Peyer's patch (tissue), 4 donors: Measurements from ENCODE around the gene HHAT. TPM values are rescaled to one million over a fixed set of nuclear protein-coding genes. Genes with fewer than 3 reads are reported as not detected.

Experiments used
- DNase-seq, 3 donors: peaks; one replicate each; pipeline ENCODE4 v3.0.0-alpha.2; 2017 to 2019
- H3K27ac ChIP-seq, 4 donors: fragments of 200-600 bp; sonication (generic); one replicate each; pipeline ENCODE4 v1.5.1; 2016 to 2019
- H3K27me3 ChIP-seq, 2 donors: fragments of 200-600 bp; sonication (generic); one replicate each; pipeline ENCODE4 v1.5.1; 2019
- H3K36me3 ChIP-seq, 3 donors: fragments of 200-600 bp; sonication (generic); one replicate each; pipeline ENCODE4 v1.5.1; 2016 to 2019
- H3K4me1 ChIP-seq, 4 donors: fragments of 200-600 bp; sonication (generic); one replicate each; pipeline ENCODE4 v1.5.1; 2016 to 2019
- H3K4me3 ChIP-seq, 4 donors: fragments of 200-600 bp; sonication (generic); 1 replicate in 3 of 4; 2 replicates in 1 of 4; pipeline ENCODE4 v1.5.1; 2016 to 2019; ENCODE audit warnings: mild to moderate bottlenecking in 1 of 4
- H3K9me3 ChIP-seq, 4 donors: fragments of 200-600 bp; sonication (generic); one replicate each; pipeline ENCODE4 v1.5.1; 2016 to 2019; ENCODE audit warnings: mild to moderate bottlenecking in 1 of 4
- CTCF ChIP-seq, 6 experiments: fragments of 450-650 bp in 4 of 6; fragments of 200-600 bp in 2 of 6; sonication (generic) in 1 of 6; IDR thresholded peaks; one replicate each; pipeline ENCODE4 v1.5.1; 2017 to 2019; ENCODE audit warnings: antibody characterized with exemption in 6 of 6, mild to moderate bottlenecking in 3 of 6, moderate library complexity in 1 of 6
- POLR2A ChIP-seq, 2 donors: fragments of 450-650 bp; IDR thresholded peaks; one replicate each; pipeline ENCODE4 v1.5.1; 2017; ENCODE audit warnings: antibody characterized with exemption in 2 of 2, mild to moderate bottlenecking in 2 of 2, moderate library complexity in 2 of 2
- total RNA-seq, 4 donors: library from RNA; depleted of rRNA; stranded (reverse); fragments of >200 nt; gene quantifications; one replicate each; pipeline ENCODE4 v1.1.0, GENCODE V29; 2016

Gene HHAT
- total RNA-seq, 4 donors from 2014 or later = 2.3 to 16.9 (median 7.3) TPM

- no peaks in the 10 kb centered on the region for H3K36me3 ChIP-seq
- H3K27ac ChIP-seq = no peak overlapping the region
- no peaks in the 10 kb centered on the region for H3K9me3 ChIP-seq
- TF ChIP-seq POLR2A (IDR thresholded peaks at IDR 0.05) = no peak
- TF ChIP-seq CTCF (IDR thresholded peaks at IDR 0.05) = no peak
- H3K4me1 ChIP-seq = no peaks in the 10 kb centered on the region
- no peak for DNase-seq
- no peak overlapping the region for H3K4me3 ChIP-seq
- no peaks in the 10 kb centered on the region for H3K27me3 ChIP-seq
Observed at GRCh38 chr1:210372491-210372890, 43.8 kb downstream of the HHAT start.

GRCh38 chr1:210372931-210373627, 44.4 kb downstream of the HHAT start:
- H3K36me3 ChIP-seq = no peaks in the 10 kb centered on the region
- no peak overlapping the region for H3K27ac ChIP-seq

GRCh38 chr1:210373628-210373877, 44.9 kb downstream of the HHAT start:
- Histone ChIP-seq H3K9me3 (no peaks in the 10 kb centered on the region), H3K36me3 (no peaks in the 10 kb centered on the region), H3K4me1 (no peaks in the 10 kb centered on the region), H3K27me3 (no peaks in the 10 kb centered on the region), H3K27ac (no peak overlapping the region), H3K4me3 (no peak overlapping the region)
- DNase-seq = no peak
- TF ChIP-seq POLR2A (IDR thresholded peaks at IDR 0.05) = no peak
- TF ChIP-seq CTCF (IDR thresholded peaks at IDR 0.05) = no peak

More at GRCh38 chr1:210372931-210373627, 44.4 kb downstream of the HHAT start:
- DNase-seq = no peak
- Histone ChIP-seq H3K4me3 (no peak overlapping the region), H3K9me3 (no peaks in the 10 kb centered on the region), H3K27me3 (no peaks in the 10 kb centered on the region), H3K4me1 (no peaks in the 10 kb centered on the region)
- no peak for TF ChIP-seq CTCF (IDR thresholded peaks at IDR 0.05)

- peak overlapping the region in 2 of 4 donors; percentile 43 to 55 for H3K27ac ChIP-seq
Observed at GRCh38 chr1:210373878-210374599, 45.3 kb downstream of the HHAT start.

GRCh38 chr1:210374600-210374953, 45.9 kb downstream of the HHAT start:
- TF ChIP-seq POLR2A (IDR thresholded peaks at IDR 0.05) = no peak
- TF ChIP-seq CTCF (IDR thresholded peaks at IDR 0.05) = no peak
- H3K36me3 ChIP-seq = no peaks in the 10 kb centered on the region
- H3K27me3 ChIP-seq = no peaks in the 10 kb centered on the region
- H3K4me3 ChIP-seq = no peak overlapping the region
- H3K27ac ChIP-seq = no peak overlapping the region
- no peaks in the 10 kb centered on the region for H3K9me3 ChIP-seq
- H3K4me1 ChIP-seq = no peaks in the 10 kb centered on the region
- no peak for DNase-seq

More at GRCh38 chr1:210373878-210374599, 45.3 kb downstream of the HHAT start:
- Histone ChIP-seq H3K9me3 (no peaks in the 10 kb centered on the region), H3K4me3 (no peak overlapping the region), H3K27me3 (no peaks in the 10 kb centered on the region), H3K36me3 (no peaks in the 10 kb centered on the region), H3K4me1 (no peaks in the 10 kb centered on the region)
- peak in 2 of 3 donors; percentile 56 to 74 for DNase-seq
- TF ChIP-seq CTCF (IDR thresholded peaks at IDR 0.05) = peak in 4 of 6 experiments; percentile 51 to 58 (median 52)
- TF ChIP-seq POLR2A (IDR thresholded peaks at IDR 0.05) = no peak
